Skeletal muscle satellite cell (primary cell): ENCODE measurements around the gene SUPT3H.

Source experiments
- H3K27me3 ChIP-seq: 2 replicates; pipeline ENCODE4 v1.7.0; 2013; ENCODE audit warnings: low read length; ENCODE audit not compliant: control insufficient read depth, insufficient read depth
- H3K36me3 ChIP-seq: 2 replicates; pipeline ENCODE4 v1.7.0; 2013; ENCODE audit warnings: mild to moderate bottlenecking, control low read depth, low read length; ENCODE audit not compliant: insufficient read depth
- H3K4me1 ChIP-seq: 2 replicates; pipeline ENCODE4 v1.7.0; 2013; ENCODE audit warnings: low read length; ENCODE audit not compliant: control insufficient read depth, insufficient read depth
- H3K4me2 ChIP-seq: 2 replicates; pipeline ENCODE4 v1.7.0; 2013; ENCODE audit warnings: mild to moderate bottlenecking, low read length
- H3K4me3 ChIP-seq: 2 replicates; pipeline ENCODE4 v1.7.0; 2013; ENCODE audit warnings: low read length
- H3K9ac ChIP-seq: 2 replicates; pipeline ENCODE4 v1.7.0; 2013; ENCODE audit warnings: mild to moderate bottlenecking, low read depth, low read length, moderate library complexity
- H3K9me3 ChIP-seq: replicated peaks from 2 replicates; pipeline ENCODE4 v1.7.0; 2013; ENCODE audit warnings: mild to moderate bottlenecking, control low read depth, low read length

Gene SUPT3H

GRCh38 chr6:44808148-44808547 is 569.6 kb downstream of the SUPT3H start:
- Histone ChIP-seq H3K4me2 (no peak overlapping the region), H3K9ac (no peak overlapping the region), H3K4me3 (no peak overlapping the region), H3K27me3 (no peaks in the 10 kb centered on the region), H3K9me3 (no peaks in the 10 kb centered on the region), H3K36me3 (no peaks in the 10 kb centered on the region), H3K4me1 (no peaks in the 10 kb centered on the region)

DNA sequence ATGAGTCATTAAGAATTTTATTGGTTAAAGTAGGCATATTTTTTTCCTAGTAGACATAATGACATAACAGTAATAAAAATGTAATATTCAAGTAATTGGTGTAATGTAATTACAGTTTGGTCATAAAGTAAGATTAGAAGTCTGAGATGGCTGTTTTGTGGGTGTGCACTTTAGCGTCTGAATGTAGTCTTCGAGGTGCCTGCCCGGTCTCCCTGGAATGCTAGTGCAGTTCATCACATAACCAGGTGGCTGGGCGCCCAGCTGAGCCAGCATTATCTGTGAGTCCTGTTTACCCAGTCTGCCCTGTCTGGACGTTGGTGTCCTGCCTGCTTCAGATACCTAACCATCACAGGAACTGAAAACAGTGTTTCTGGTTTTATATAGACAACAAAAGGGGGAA is 571.1 kb downstream of the SUPT3H start:
- H3K36me3 ChIP-seq: no peaks in the 10 kb centered on the region
- H3K9me3 ChIP-seq: no peaks in the 10 kb centered on the region
- no peak overlapping the region for H3K9ac ChIP-seq
- no peaks in the 10 kb centered on the region for H3K27me3 ChIP-seq
- H3K4me1 ChIP-seq: no peaks in the 10 kb centered on the region
- H3K4me2 ChIP-seq: no peak overlapping the region
- H3K4me3 ChIP-seq: no peak overlapping the region

GRCh38 chr6:44805238-44805846 is 572.4 kb downstream of the SUPT3H start:
- Histone ChIP-seq H3K4me3 (no peak overlapping the region), H3K9ac (no peak overlapping the region), H3K36me3 (no peaks in the 10 kb centered on the region), H3K9me3 (no peaks in the 10 kb centered on the region), H3K4me2 (no peak overlapping the region), H3K4me1 (peaks cover 1% of the 10 kb centered on the region), H3K27me3 (peaks cover 6% of the 10 kb centered on the region)

GRCh38 chr6:44804546-44805159 is 573.1 kb downstream of the SUPT3H start:
- Histone ChIP-seq H3K9me3 (no peaks in the 10 kb centered on the region), H3K4me3 (no peak overlapping the region), H3K4me1 (peaks cover 5% of the 10 kb centered on the region), H3K27me3 (peaks cover 6% of the 10 kb centered on the region), H3K36me3 (no peaks in the 10 kb centered on the region), H3K4me2 (no peak overlapping the region), H3K9ac (no peak overlapping the region)

- Histone ChIP-seq H3K27me3 (peaks cover 6% of the 10 kb centered on the region), H3K9me3 (no peaks in the 10 kb centered on the region), H3K4me2 (no peak overlapping the region), H3K9ac (no peak overlapping the region), H3K4me1 (peaks cover 5% of the 10 kb centered on the region), H3K36me3 (no peaks in the 10 kb centered on the region), H3K4me3 (no peak overlapping the region)
Observed at GRCh38 chr6:44804016-44804415, 573.7 kb downstream of the SUPT3H start.

GRCh38 chr6:44800784-44801592 is 576.7 kb downstream of the SUPT3H start:
- H3K27me3 ChIP-seq: peaks cover 6% of the 10 kb centered on the region
- H3K4me2 ChIP-seq: no peak overlapping the region
- H3K36me3 ChIP-seq: no peaks in the 10 kb centered on the region
- peaks cover 5% of the 10 kb centered on the region for H3K4me1 ChIP-seq
- no peak overlapping the region for H3K9ac ChIP-seq
- H3K4me3 ChIP-seq: no peak overlapping the region
- H3K9me3 ChIP-seq: no peaks in the 10 kb centered on the region

DNA sequence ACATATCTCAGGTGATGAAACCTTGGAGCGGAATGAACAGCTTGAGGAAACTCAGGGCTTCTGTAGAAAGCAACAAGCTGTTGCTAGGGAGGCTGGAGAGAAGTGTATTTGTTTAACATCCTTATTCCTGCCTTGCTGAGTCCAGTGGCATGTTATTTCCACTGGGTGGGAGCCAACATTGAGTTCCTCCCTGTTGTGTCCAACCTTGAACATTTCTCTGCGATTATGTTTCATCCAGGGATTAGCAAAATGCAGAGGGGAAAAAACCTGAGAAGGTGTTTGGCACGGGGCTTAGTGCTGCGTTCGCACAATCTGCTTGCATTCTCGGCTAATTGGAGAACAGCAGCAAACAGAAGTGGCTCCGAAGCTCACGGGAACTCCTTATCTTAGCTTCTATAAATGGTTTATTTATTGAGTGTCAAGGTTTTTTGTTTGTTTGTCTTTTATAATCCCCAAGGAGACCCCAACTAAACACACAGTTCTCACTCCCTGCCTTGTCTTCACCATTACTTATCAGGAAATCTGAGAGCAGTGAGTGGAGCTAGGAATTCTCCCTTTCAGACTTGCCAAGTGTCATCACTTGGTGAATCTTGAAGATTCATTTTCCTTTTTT is 577.5 kb downstream of the SUPT3H start:
- H3K4me1 ChIP-seq: peaks cover 5% of the 10 kb centered on the region
- H3K4me3 ChIP-seq: no peak overlapping the region
- H3K27me3 ChIP-seq: peaks cover 6% of the 10 kb centered on the region
- H3K9ac ChIP-seq: no peak overlapping the region
- no peaks in the 10 kb centered on the region for H3K9me3 ChIP-seq
- peak overlapping the region; percentile 45 for H3K4me2 ChIP-seq
- H3K36me3 ChIP-seq: no peaks in the 10 kb centered on the region

DNA sequence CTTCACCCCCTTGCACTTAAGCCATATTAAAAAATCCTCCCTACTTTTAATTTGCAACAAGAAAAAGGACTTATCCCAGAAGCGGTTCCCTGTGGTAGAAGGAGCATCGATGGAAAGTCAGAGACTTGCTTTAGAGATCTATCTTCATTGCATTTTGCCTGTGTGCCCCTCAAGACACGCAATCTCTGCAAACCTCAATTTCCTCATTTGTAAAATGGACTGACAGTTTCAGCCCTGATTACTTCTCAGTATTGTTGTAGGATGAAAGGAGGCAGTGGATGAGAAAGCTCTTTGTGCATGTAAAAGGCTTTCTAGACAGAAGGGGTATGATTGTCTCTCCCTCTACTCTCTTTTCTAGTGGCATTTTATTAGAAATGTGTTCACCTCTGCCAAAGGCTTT is 580.0 kb downstream of the SUPT3H start:
- no peaks in the 10 kb centered on the region for H3K9me3 ChIP-seq
- H3K4me1 ChIP-seq: peaks cover 5% of the 10 kb centered on the region
- H3K4me2 ChIP-seq: no peak overlapping the region
- H3K4me3 ChIP-seq: no peak overlapping the region
- no peaks in the 10 kb centered on the region for H3K36me3 ChIP-seq
- no peak overlapping the region for H3K9ac ChIP-seq
- peaks cover 6% of the 10 kb centered on the region for H3K27me3 ChIP-seq

DNA sequence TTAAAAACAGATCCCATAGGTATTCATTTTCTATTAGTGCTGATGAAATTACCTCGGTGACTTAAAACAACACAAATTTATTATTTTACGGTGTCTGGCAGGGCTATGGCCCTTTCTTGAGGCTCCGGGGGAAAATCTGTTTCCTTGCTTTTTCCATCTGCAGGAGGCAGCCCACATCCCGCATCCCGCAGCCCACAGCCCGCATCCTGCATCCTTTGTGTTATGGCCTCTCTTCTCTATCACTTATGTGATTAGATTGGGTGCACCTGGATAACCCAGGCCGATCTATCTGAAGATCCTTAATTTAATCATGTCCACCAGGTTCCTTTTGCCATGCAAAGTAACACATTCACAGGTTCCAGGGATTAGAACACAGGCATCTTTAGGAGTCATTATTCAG is 582.4 kb downstream of the SUPT3H start:
- peaks cover 5% of the 10 kb centered on the region for H3K27me3 ChIP-seq
- no peak overlapping the region for H3K4me3 ChIP-seq
- no peaks in the 10 kb centered on the region for H3K9me3 ChIP-seq
- H3K4me2 ChIP-seq: no peak overlapping the region
- H3K36me3 ChIP-seq: no peaks in the 10 kb centered on the region
- peaks cover 4% of the 10 kb centered on the region for H3K4me1 ChIP-seq
- no peak overlapping the region for H3K9ac ChIP-seq

DNA sequence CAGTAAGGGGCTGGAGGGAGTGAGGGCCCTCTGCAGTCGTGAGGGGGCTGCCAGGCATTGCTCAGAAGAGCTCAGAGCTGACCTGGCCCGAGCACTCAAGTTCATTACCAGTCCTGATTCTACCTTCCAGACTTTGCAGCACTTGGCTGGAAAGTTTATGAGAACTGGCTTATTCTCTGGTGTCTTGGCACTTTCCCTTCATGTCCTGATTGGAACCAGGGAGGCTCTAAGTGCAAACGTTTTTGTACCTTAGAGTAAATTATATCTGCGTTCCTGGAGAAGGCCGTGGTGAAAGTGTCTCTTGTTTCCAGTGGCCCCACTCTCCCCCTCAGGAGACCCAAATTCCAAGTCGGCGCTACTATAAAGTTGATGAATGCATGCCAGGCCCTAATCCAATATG is 587.9 kb downstream of the SUPT3H start:
- Histone ChIP-seq H3K4me3 (no peak overlapping the region), H3K9me3 (no peaks in the 10 kb centered on the region), H3K36me3 (no peaks in the 10 kb centered on the region), H3K9ac (no peak overlapping the region), H3K4me1 (no peaks in the 10 kb centered on the region), H3K4me2 (no peak overlapping the region), H3K27me3 (peaks cover 5% of the 10 kb centered on the region)

DNA sequence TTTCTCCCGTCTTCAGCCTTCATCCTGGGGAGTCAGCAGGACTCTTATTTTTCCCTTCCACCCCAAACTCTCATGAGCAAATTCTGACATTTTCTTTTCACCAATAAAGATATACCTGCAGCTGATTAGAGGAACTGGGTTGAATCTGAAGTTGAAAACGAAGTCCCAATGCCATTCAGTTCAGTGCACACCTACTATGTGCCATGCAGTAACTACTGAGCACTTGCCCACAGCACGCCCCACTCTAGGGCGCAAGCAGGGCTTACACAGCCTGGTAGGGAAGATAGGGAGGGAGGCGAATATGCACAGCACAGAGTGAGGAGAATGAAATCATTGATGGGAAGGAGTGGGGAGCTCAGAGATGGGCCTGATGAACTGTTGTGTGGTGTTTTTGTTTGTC is 588.7 kb downstream of the SUPT3H start:
- H3K9me3 ChIP-seq: peaks cover 7% of the 10 kb centered on the region
- H3K4me1 ChIP-seq: no peaks in the 10 kb centered on the region
- no peak overlapping the region for H3K4me2 ChIP-seq

More for the DNA sequence above, 588.7 kb downstream of the SUPT3H start:
- H3K36me3 ChIP-seq: no peaks in the 10 kb centered on the region
- H3K4me3 ChIP-seq: no peak overlapping the region
- H3K9ac ChIP-seq: no peak overlapping the region
- peaks cover 5% of the 10 kb centered on the region for H3K27me3 ChIP-seq
